Subcutaneous abdominal adipose tissue (tissue), 5 donors: Measurements from ENCODE around the gene BCR.

Source experiments
- H3K27ac ChIP-seq: one replicate; pipeline ENCODE4 v1.7.0; 2013; ENCODE audit warnings: low read depth, mild to moderate bottlenecking, inconsistent platforms, low read length, moderate library complexity
- H3K27me3 ChIP-seq, 5 donors: one replicate each; pipeline ENCODE4 v1.7.0; 2013; ENCODE audit warnings: low read length in 5 of 5, inconsistent platforms in 1 of 5; ENCODE audit not compliant: control insufficient read depth in 5 of 5, insufficient read depth in 4 of 5
- H3K36me3 ChIP-seq, 5 donors: one replicate each; pipeline ENCODE4 v1.7.0; 2013; ENCODE audit warnings: low read length in 5 of 5; ENCODE audit not compliant: control insufficient read depth in 5 of 5, insufficient read depth in 5 of 5
- H3K4me1 ChIP-seq, 5 donors: one replicate each; pipeline ENCODE4 v1.7.0; 2013; ENCODE audit warnings: low read length in 5 of 5, mild to moderate bottlenecking in 3 of 5, moderate library complexity in 1 of 5; ENCODE audit not compliant: control insufficient read depth in 5 of 5, insufficient read depth in 5 of 5
- H3K4me3 ChIP-seq, 5 donors: one replicate each; pipeline ENCODE4 v1.7.0; 2013; ENCODE audit warnings: low read length in 5 of 5, low read depth in 1 of 5
- H3K9ac ChIP-seq, 5 donors: one replicate each; pipeline ENCODE4 v1.7.0; 2013; ENCODE audit warnings: low read length in 5 of 5, mild to moderate bottlenecking in 4 of 5, moderate library complexity in 3 of 5
- H3K9me3 ChIP-seq, 5 donors: one replicate each; pipeline ENCODE4 v1.7.0; 2013; ENCODE audit warnings: low read length in 5 of 5; ENCODE audit not compliant: control insufficient read depth in 5 of 5
- donor health status: healthy.
- donor health status: healthy.
- donor health status: healthy.
- donor health status: healthy.
- donor health status: healthy.

The BCR gene

GRCh38 chr22:23158516-23159290 is 21.6 kb upstream of the BCR start:
- no peak overlapping the region for H3K27ac ChIP-seq
- no peak overlapping the region for H3K9ac ChIP-seq
- H3K27me3 ChIP-seq: no peaks in the 10 kb centered on the region
- peaks cover 0 to 4% (median 4%) of the 10 kb centered on the region in 5 donors for H3K4me1 ChIP-seq
- H3K4me3 ChIP-seq: no peak overlapping the region
- H3K36me3 ChIP-seq: peaks cover 0 to 6% (median 0%) of the 10 kb centered on the region in 5 donors
- H3K9me3 ChIP-seq: no peaks in the 10 kb centered on the region

- no peaks in the 10 kb centered on the region for H3K27me3 ChIP-seq
- H3K9ac ChIP-seq: no peak overlapping the region
- H3K36me3 ChIP-seq: peaks cover 0 to 6% (median 0%) of the 10 kb centered on the region in 5 donors
- H3K27ac ChIP-seq: no peak overlapping the region
- no peak overlapping the region for H3K4me3 ChIP-seq
- H3K4me1 ChIP-seq: peaks cover 0 to 9% (median 8%) of the 10 kb centered on the region in 5 donors
- H3K9me3 ChIP-seq: no peaks in the 10 kb centered on the region
Measured at GRCh38 chr22:23159291-23159630, 21.0 kb upstream of the BCR start.

GRCh38 chr22:23161029-23161428 is 19.3 kb upstream of the BCR start:
- no peak overlapping the region for H3K9ac ChIP-seq
- H3K9me3 ChIP-seq: peaks cover 0 to 4% (median 0%) of the 10 kb centered on the region in 5 donors
- H3K27ac ChIP-seq: no peak overlapping the region
- no peaks in the 10 kb centered on the region for H3K27me3 ChIP-seq
- H3K4me1 ChIP-seq: peaks cover 0 to 12% (median 8%) of the 10 kb centered on the region in 5 donors
- H3K36me3 ChIP-seq: peaks cover 0 to 3% (median 0%) of the 10 kb centered on the region in 5 donors
- H3K4me3 ChIP-seq: no peak overlapping the region

- H3K4me3 ChIP-seq: no peak overlapping the region
- no peak overlapping the region for H3K27ac ChIP-seq
- peaks cover 0 to 4% (median 0%) of the 10 kb centered on the region in 5 donors for H3K9me3 ChIP-seq
- H3K27me3 ChIP-seq: no peaks in the 10 kb centered on the region
- H3K9ac ChIP-seq: no peak overlapping the region
- H3K36me3 ChIP-seq: peaks cover 0 to 3% (median 0%) of the 10 kb centered on the region in 5 donors
- H3K4me1 ChIP-seq: peaks cover 0 to 12% (median 8%) of the 10 kb centered on the region in 5 donors
Measured at GRCh38 chr22:23161574-23161973, 18.7 kb upstream of the BCR start.

GRCh38 chr22:23163665-23164064 is 16.6 kb upstream of the BCR start:
- no peak overlapping the region for H3K9ac ChIP-seq

GRCh38 chr22:23164091-23164490 is 16.2 kb upstream of the BCR start:
- H3K27ac ChIP-seq: no peak overlapping the region
- H3K4me1 ChIP-seq: peaks cover 0 to 12% (median 8%) of the 10 kb centered on the region in 5 donors
- peaks cover 0 to 3% (median 0%) of the 10 kb centered on the region in 5 donors for H3K36me3 ChIP-seq
- H3K27me3 ChIP-seq: no peaks in the 10 kb centered on the region
- no peak overlapping the region for H3K9ac ChIP-seq
- H3K4me3 ChIP-seq: no peak overlapping the region
- H3K9me3 ChIP-seq: peaks cover 0 to 4% (median 0%) of the 10 kb centered on the region in 5 donors

More at GRCh38 chr22:23163665-23164064, 16.6 kb upstream of the BCR start:
- Histone ChIP-seq H3K27ac (no peak overlapping the region), H3K27me3 (no peaks in the 10 kb centered on the region), H3K9me3 (peaks cover 0 to 4% (median 0%) of the 10 kb centered on the region in 5 donors), H3K4me1 (peaks cover 0 to 12% (median 8%) of the 10 kb centered on the region in 5 donors), H3K4me3 (no peak overlapping the region), H3K36me3 (peaks cover 0 to 3% (median 0%) of the 10 kb centered on the region in 5 donors)

GRCh38 chr22:23166042-23166831 is 14.1 kb upstream of the BCR start:
- no peak overlapping the region for H3K27ac ChIP-seq

GRCh38 chr22:23166841-23167616 is 13.3 kb upstream of the BCR start:
- Histone ChIP-seq H3K4me3 (no peak overlapping the region), H3K36me3 (no peaks in the 10 kb centered on the region), H3K9me3 (peaks cover 0 to 4% (median 0%) of the 10 kb centered on the region in 5 donors), H3K27me3 (no peaks in the 10 kb centered on the region), H3K27ac (no peak overlapping the region), H3K9ac (no peak overlapping the region), H3K4me1 (peaks cover 0 to 12% (median 8%) of the 10 kb centered on the region in 5 donors)

More at GRCh38 chr22:23166042-23166831, 14.1 kb upstream of the BCR start:
- Histone ChIP-seq H3K36me3 (no peaks in the 10 kb centered on the region), H3K9ac (no peak overlapping the region), H3K4me3 (no peak overlapping the region), H3K9me3 (peaks cover 0 to 4% (median 0%) of the 10 kb centered on the region in 5 donors), H3K4me1 (peaks cover 0 to 12% (median 8%) of the 10 kb centered on the region in 5 donors), H3K27me3 (no peaks in the 10 kb centered on the region)

GRCh38 chr22:23168391-23169042 is 11.8 kb upstream of the BCR start:
- peaks cover 0 to 10% (median 7%) of the 10 kb centered on the region in 5 donors for H3K4me1 ChIP-seq

More at GRCh38 chr22:23168391-23169042, 11.8 kb upstream of the BCR start:
- Histone ChIP-seq H3K9ac (no peak overlapping the region), H3K27me3 (no peaks in the 10 kb centered on the region), H3K27ac (no peak overlapping the region), H3K36me3 (no peaks in the 10 kb centered on the region), H3K9me3 (peaks cover 0 to 4% (median 0%) of the 10 kb centered on the region in 5 donors), H3K4me3 (no peak overlapping the region)
